Endothelial cell of umbilical vein (primary cell): ENCODE measurements around the gene AMIGO2. TPM values are rescaled to one million over a fixed set of nuclear protein-coding genes. Genes with fewer than 3 reads are reported as not detected.

Source experiments
- BruUV-seq: library from RNA; stranded (reverse); fragments of 400-500 nt; replicated peaks from 2 replicates; lab custom pipeline; 2021; lab: Mats Ljungman, UMichigan
- CTCF ChIA-PET: fragments of 300-600, 350-600 bp; sonication (Branson Sonifier 250); formaldehyde crosslinking; loops from one replicate; lab custom pipeline; 2021; ENCODE audit warnings: antibody characterized with exemption, inconsistent platforms; lab: Charles Lee
- POLR2A ChIA-PET: fragments of 300-600, 350-600 bp; sonication (Branson Sonifier 250); formaldehyde crosslinking; loops from one replicate; lab custom pipeline; 2021; ENCODE audit warnings: antibody characterized with exemption, inconsistent platforms; lab: Charles Lee
- DNase-seq: peaks from one replicate; pipeline ENCODE4 v3.0.0-alpha.2; 2011; ENCODE audit warnings: low read depth, low spot score
- FAIRE-seq: peaks from 2 replicates; lab custom pipeline; 2011; peaks lifted over from hg19 to GRCh38; lab: Jason Lieb, UNC
- H2AFZ ChIP-seq: 2 replicates; pipeline ENCODE4 v1.6.0; 2012; ENCODE audit warnings: low read depth, low read length, control low read depth, inconsistent platforms
- H3K27ac ChIP-seq: 2 replicates; pipeline ENCODE4 v1.5.1; 2011; ENCODE audit warnings: low read depth, mild to moderate bottlenecking, control low read depth, low read length, moderate library complexity; ENCODE audit not compliant: insufficient read depth
- H3K27me3 ChIP-seq, 2 experiments: 2 replicates each; pipeline versions ENCODE4 v1.6.0 to v1.6.1; 2011; ENCODE audit warnings: low read length in 2 of 2, mixed read lengths in 1 of 2; ENCODE audit not compliant: control insufficient read depth in 2 of 2, insufficient read depth in 2 of 2
- H3K36me3 ChIP-seq, 2 experiments: 2 replicates in 1 of 2; 3 replicates in 1 of 2; pipeline ENCODE4 v1.5.1; 2011; ENCODE audit warnings: low read length in 2 of 2, mild to moderate bottlenecking in 1 of 2, moderate library complexity in 1 of 2; ENCODE audit not compliant: control insufficient read depth in 2 of 2, insufficient read depth in 2 of 2; ENCODE audit errors: extremely low read depth in 1 of 2
- H3K4me1 ChIP-seq: 3 replicates; pipeline ENCODE4 v1.5.1; 2011; ENCODE audit warnings: mild to moderate bottlenecking, low read length; ENCODE audit not compliant: control insufficient read depth, insufficient read depth; ENCODE audit errors: extremely low read depth
- H3K4me2 ChIP-seq: 2 replicates; pipeline ENCODE4 v1.6.1; 2011; ENCODE audit warnings: low read length, control low read depth, mixed read lengths; ENCODE audit not compliant: insufficient read depth
- H3K4me3 ChIP-seq, 3 experiments: fragments of 200-600 bp in 1 of 3; sonication (generic), shearing (Covaris generic) in 1 of 3; replicated peaks in 1 of 3; 2 replicates each; pipeline ENCODE4 v1.5.1; 2011 to 2016; ENCODE audit warnings: control low read depth in 3 of 3, low read length in 3 of 3, mild to moderate bottlenecking in 2 of 3, inconsistent platforms in 1 of 3, low read depth in 1 of 3, moderate library complexity in 1 of 3; ENCODE audit not compliant: insufficient read depth in 1 of 3
- H3K79me2 ChIP-seq: 2 replicates; pipeline ENCODE4 v1.6.0; 2012; ENCODE audit warnings: low read length, inconsistent platforms; ENCODE audit not compliant: control insufficient read depth, insufficient read depth
- H3K9ac ChIP-seq: replicated peaks from 2 replicates; pipeline ENCODE3; 2011; ENCODE audit warnings: low read length, control low read depth; ENCODE audit not compliant: insufficient read depth; ENCODE audit errors: extremely low read depth
- H3K9me1 ChIP-seq: replicated peaks from 3 replicates; pipeline ENCODE4 v1.6.0; 2011; ENCODE audit warnings: mild to moderate bottlenecking, low read length; ENCODE audit not compliant: control insufficient read depth, insufficient read depth; ENCODE audit errors: extremely low read depth
- H3K9me3 ChIP-seq: replicated peaks from 2 replicates; pipeline ENCODE4 v1.5.1; 2012; ENCODE audit warnings: low read length, inconsistent platforms; ENCODE audit not compliant: control insufficient read depth, insufficient read depth
- H4K20me1 ChIP-seq: replicated peaks from 2 replicates; pipeline ENCODE3; 2011; ENCODE audit warnings: mild to moderate bottlenecking, low read length; ENCODE audit not compliant: control insufficient read depth, insufficient read depth; ENCODE audit errors: extremely low read depth
- EZH2 ChIP-seq: IDR thresholded peaks from 2 replicates; pipeline ENCODE4 v1.6.1; 2012; ENCODE audit warnings: borderline replicate concordance, low read depth, mild to moderate bottlenecking, moderate library complexity, low read length, inconsistent platforms; ENCODE audit not compliant: severe bottlenecking
- FOS ChIP-seq: IDR thresholded peaks from 2 replicates; pipeline ENCODE4 v1.6.1; 2011; ENCODE audit warnings: mild to moderate bottlenecking, low read length, moderate library complexity, borderline replicate concordance; ENCODE audit not compliant: insufficient read depth
- GATA2 ChIP-seq: IDR thresholded peaks from 2 replicates; pipeline ENCODE4 v1.7.0; 2011; ENCODE audit warnings: low read depth, mild to moderate bottlenecking, moderate library complexity, mixed read lengths, low read length; ENCODE audit not compliant: insufficient read length, insufficient read depth
- JUN ChIP-seq: IDR thresholded peaks from 2 replicates; pipeline ENCODE4 v1.6.1; 2011; ENCODE audit warnings: borderline replicate concordance, low read depth; ENCODE audit not compliant: insufficient read length, insufficient read depth
- MAX ChIP-seq: IDR thresholded peaks from 2 replicates; pipeline ENCODE4 v1.6.1; 2011; ENCODE audit not compliant: insufficient read depth, insufficient read length
- MYC ChIP-seq: IDR thresholded peaks from one replicate; pipeline ENCODE4 v1.6.1; 2011; ENCODE audit warnings: mild to moderate bottlenecking, low read depth, low read length
- POLR2A ChIP-seq: IDR thresholded peaks from 2 replicates; pipeline ENCODE4 v1.6.1; 2012; ENCODE audit warnings: low read depth, mild to moderate bottlenecking, control low read depth, low read length
- POLR2AphosphoS5 ChIP-seq: IDR thresholded peaks from 2 replicates; pipeline ENCODE4 v1.6.1; 2012; ENCODE audit warnings: low read depth, mild to moderate bottlenecking, control low read depth, low read length, moderate library complexity; ENCODE audit not compliant: insufficient read depth
- dilution Hi-C: fragments of 300-500 bp; cut with MboI; formaldehyde crosslinking; loops from one replicate; pipeline ENCODE4 v1.15.0; 2019; ENCODE audit warnings: low sequenced_read_pairs; ENCODE audit not compliant: extremely low pct_ligation_motif_present
- intact Hi-C: fragments of 100-400 bp; cut with micrococcal nuclease; formaldehyde crosslinking; loops from one replicate; pipeline ENCODE4 v1.10.0; 2022
- polyA plus RNA-seq, 4 experiments: library from polyadenylated mRNA; depleted of rRNA in 3 of 4; stranded (reverse) in 3 of 4; unstranded in 1 of 4; fragments of >200 nt; gene quantifications; 2 replicates each; pipeline versions ENCODE4 v1.2.1 to v1.2.3, GENCODE V29; 2011 to 2012; ENCODE audit warnings: missing spikeins in 1 of 4
- total RNA-seq: library from RNA; stranded (reverse); gene quantifications from 2 replicates; pipeline ENCODE4 v1.2.3, GENCODE V29; 2021
- TF ChIP-seq, protein P1 (sequence below), 2 donors: IDR thresholded peaks; 1 replicate in 1 of 2; 2 replicates in 1 of 2; pipeline ENCODE4 v1.5.1; 2011; ENCODE audit warnings: low read length in 2 of 2, mild to moderate bottlenecking in 2 of 2, moderate library complexity in 2 of 2, control low read depth in 1 of 2, inconsistent platforms in 1 of 2, low read depth in 1 of 2; ENCODE audit not compliant: insufficient read depth in 1 of 2; ENCODE audit errors: extremely low read depth in 1 of 2

AMIGO2 gene
- total and polyA plus RNA-seq, 2 donors (not counting 3 experiments of a cell fraction or from before 2014, with no cell fraction given) = 5.4 to 7.5 TPM

DNA sequence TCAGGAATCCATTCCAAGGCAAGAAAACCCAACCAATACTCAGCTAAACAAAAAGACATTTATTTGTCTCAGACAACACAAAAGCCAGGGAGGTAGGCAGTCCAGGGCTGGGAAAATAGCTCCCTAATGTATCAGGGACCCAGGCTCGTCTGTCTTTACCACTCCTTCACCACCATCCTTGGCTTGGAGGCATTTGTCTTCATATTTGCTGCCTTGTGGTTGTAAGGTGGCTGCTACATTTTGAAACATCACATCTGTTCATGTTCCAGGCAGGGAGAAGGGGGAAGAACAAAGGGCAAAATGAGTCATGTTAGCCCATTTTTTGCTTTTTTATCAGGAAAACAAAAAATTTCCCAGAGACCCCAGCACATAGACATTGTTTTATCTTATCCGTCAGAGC is 45.1 kb downstream of the AMIGO2 start:
- POLR2A ChIA-PET = no interaction called here
- H3K36me3 ChIP-seq = no peaks in the 10 kb centered on the region
- H3K4me1 ChIP-seq = no peaks in the 10 kb centered on the region
- H3K9me3 ChIP-seq = no peaks in the 10 kb centered on the region
- H3K79me2 ChIP-seq = no peaks in the 10 kb centered on the region
- intact Hi-C loops (loop anchor here (10.0 kb wide), 1 partner anchor 510 kb away; no protein-coding TSS in a partner anchor), dilution Hi-C loops (no loop called here)
- BruUV-seq = no TSS peak
- TF ChIP-seq MYC = no peak
- TF ChIP-seq POLR2A = no peak
- no peak for TF ChIP-seq JUN
- TF ChIP-seq POLR2AphosphoS5 = no peak
- TF ChIP-seq EZH2 = no peak
- no peak for TF ChIP-seq MAX
- TF ChIP-seq, protein P1, sequence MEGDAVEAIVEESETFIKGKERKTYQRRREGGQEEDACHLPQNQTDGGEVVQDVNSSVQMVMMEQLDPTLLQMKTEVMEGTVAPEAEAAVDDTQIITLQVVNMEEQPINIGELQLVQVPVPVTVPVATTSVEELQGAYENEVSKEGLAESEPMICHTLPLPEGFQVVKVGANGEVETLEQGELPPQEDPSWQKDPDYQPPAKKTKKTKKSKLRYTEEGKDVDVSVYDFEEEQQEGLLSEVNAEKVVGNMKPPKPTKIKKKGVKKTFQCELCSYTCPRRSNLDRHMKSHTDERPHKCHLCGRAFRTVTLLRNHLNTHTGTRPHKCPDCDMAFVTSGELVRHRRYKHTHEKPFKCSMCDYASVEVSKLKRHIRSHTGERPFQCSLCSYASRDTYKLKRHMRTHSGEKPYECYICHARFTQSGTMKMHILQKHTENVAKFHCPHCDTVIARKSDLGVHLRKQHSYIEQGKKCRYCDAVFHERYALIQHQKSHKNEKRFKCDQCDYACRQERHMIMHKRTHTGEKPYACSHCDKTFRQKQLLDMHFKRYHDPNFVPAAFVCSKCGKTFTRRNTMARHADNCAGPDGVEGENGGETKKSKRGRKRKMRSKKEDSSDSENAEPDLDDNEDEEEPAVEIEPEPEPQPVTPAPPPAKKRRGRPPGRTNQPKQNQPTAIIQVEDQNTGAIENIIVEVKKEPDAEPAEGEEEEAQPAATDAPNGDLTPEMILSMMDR (IDR thresholded peaks at IDR 0.05; ENCODE audit: extremely low read depth in 1 of 2, insufficient read depth in 1 of 2, low read depth in 1 of 2, low read length in 2 of 2) = no peak
- no peak for TF ChIP-seq GATA2
- TF ChIP-seq FOS = no peak
- no peak overlapping the region for H3K9ac ChIP-seq
- H3K4me2 ChIP-seq = no peak overlapping the region
- H4K20me1 ChIP-seq = no peaks in the 10 kb centered on the region
- H3K9me1 ChIP-seq = no peaks in the 10 kb centered on the region
- no peak overlapping the region for H2AFZ ChIP-seq
- DNase-seq = no peak
- no peak overlapping the region for H3K4me3 ChIP-seq
- H3K27me3 ChIP-seq = no peaks in the 10 kb centered on the region
- no peak for FAIRE-seq
- CTCF ChIA-PET = interaction anchor here (1.1 to 6.4 kb wide), 7 partner anchors 13 to 652 kb away, joined by 3 to 306 read pairs (median 31); partner anchors contain the start of genes AMIGO2 and PCED1B
- no peak overlapping the region for H3K27ac ChIP-seq
